ENCODE results near the gene PP2D1.
"Not testable (repeated sequence)": the region's sequence is repeated elsewhere in the genome, so short reads cannot be mapped to it uniquely, and the experiment has no call there.

The PP2D1 gene

DNA sequence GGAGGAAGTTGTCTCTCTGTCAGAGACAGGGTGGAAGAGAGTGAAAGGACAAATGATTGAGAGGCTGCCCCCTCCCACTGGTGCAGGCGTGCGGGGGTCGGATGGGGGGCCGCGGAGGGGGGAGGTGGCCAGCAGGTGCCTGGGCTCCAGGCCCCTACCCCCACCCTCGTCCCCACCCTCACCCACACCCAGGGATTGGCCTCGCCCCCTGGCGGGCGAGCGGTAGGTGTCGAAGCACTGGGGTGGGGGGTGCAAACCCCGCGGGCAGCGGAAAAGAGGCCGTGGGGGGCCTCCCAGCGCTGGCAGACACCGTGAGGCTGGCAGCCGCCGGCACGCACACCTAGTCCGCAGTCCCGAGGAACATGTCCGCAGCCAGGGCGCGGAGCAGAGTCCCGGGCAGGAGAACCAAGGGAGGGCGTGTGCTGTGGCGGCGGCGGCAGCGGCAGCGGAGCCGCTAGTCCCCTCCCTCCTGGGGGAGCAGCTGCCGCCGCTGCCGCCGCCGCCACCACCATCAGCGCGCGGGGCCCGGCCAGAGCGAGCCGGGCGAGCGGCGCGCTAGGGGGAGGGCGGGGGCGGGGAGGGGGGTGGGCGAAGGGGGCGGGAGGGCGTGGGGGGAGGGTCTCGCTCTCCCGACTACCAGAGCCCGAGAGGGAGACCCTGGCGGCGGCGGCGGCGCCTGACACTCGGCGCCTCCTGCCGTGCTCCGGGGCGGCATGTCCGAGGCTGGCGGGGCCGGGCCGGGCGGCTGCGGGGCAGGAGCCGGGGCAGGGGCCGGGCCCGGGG lies 27.9 kb upstream of the PP2D1 start, which contains the start of gene KAT2B:
TSS of gene KAT2B (plus strand) at position 682 of the 783 bp plus-strand sequence. CDS start at position 714, 32 bp downstream.
- DNase-seq, result peak; percentile 78

DNA sequence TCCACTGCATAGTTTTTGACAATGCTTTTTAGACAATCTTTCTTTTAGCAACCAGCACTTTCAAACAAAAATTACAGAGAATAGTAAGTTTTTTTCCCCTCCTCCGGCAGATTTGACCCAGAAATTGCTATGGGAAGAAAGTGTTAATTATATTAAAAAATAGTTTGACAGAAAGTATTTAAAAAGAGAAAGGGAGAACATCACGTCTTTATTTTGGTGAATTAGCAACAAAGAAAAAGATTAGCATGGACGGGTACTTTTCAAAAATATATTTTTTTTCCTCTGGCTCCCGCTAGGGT lies 27.4 kb upstream of the PP2D1 start:
- DNase-seq, result no peak

DNA sequence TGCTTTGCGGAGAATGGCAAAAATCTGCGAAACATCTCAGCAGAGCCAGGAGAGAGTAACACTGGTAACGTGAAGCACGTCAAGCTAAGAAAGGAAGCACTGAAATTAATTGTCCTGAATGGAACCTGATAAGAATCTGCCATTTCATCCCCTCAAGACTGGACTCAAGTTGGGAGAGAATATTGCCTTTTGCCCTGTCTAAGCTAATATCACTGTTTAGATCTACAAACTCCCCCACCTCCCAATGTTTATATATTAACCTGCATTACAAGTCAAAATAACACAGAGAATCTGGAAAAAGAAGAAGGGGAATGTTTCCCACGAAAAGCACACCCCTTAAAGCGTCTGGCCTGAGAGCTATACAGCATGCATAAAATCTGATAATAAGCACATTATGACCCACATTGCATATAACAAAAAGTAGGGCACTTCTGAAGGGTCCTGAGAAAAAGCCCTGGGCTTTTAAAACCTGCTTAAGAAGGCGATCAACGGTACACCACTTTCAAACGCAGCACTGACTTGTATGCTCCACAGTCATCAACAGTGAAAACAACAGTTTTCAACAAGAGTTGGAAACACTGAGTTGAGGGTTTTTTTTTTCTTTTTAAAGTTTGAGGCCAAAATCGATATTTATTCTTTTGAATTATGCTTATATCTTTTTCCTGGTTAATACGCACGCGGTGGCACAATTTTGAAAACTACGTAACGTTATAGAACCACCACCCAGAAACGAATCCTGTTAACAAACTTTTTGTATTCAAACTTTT lies 26.8 kb upstream of the PP2D1 start:
- no peak for DNase-seq

DNA sequence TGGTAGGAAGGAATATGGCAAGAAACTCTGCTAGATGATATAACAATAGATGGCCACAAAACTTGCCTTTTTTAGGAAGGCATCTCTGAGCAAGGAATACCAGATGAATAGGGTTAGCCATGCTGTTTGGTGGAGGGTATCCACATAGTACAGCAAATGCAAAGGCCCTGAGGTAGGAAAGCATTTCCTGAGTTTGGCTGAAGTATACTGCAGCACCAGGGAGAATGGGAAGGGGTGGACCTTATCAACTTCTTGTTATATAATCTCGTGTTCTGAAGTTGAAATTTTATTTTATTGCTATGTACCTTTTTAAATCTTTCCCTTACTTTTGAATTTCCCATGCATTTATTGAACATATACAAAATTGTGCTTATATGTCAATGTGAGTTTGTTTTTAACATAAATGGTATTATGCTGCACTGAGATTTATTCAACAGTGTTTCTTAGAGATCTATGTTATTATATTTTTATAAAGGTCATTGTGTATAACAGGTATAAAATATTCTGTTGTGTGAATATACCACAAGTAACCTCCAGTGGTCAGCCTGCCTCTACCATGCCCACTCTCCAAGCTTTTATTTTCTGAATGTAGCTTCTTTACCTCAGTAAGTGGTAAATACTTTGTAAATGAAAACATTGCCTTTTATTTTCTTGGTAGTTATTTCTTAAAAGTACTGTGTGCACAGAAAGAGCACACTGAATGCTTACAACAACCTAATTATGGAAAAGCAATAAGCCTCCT lies 25.4 kb upstream of the PP2D1 start:
- no peak for DNase-seq

DNA sequence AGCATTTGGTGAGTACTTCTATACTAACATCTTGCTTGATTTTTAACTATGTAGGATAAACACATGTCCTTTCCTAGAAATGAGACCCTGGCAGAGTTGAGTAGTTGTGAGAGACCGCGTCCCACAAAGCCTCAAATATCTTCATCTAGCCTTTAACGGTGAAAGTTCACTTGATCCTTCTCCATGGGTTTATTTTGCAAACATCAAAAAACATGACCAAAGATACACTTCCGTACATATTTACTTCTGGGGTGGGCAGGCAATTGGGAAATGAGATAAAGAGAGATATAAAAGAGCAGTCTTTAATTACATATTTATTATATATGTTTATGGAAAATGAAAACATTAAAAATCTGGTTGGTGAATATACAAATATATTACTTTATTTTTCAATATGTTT lies 23.0 kb upstream of the PP2D1 start:
- no peak for DNase-seq

DNA sequence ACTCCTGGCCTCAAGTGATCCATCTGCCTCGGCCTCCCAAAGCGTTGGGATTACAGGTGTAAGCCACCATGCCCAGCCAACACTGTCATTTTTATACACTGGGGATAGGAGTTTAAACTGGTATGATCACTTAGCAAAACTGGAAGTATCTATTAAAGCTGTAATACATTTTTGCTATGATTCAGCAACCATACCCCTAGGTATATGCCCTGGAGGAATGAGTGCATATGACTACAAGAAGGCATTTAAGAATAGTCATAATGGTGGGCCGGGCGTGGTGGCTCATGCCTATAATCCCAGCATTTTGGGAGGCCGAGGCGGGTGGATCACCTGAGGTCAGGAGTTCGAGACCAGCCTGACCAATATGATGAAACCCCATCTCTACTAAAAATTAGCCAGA lies 19.9 kb upstream of the PP2D1 start:
- not testable (repeated sequence) for DNase-seq

DNA sequence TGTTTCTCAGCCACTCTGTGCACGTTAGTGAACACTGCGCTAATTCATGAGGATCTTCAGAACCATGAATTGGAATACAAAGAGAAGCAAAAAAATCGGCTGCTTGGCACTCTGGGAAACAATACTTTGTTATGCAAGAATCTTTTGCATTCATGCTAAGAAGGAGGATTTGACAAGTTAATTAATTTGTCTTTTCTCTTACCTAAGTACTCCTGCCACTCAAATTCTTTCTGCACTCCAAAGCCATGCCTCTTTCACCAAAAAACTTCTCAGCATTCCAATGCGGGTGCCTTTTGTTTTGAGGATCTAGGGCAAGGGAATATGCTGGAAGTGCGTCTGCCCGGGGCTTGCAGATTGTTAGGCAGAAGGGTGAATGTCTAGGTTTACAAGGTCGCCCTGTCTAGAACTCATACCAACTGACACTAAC lies 16.9 kb upstream of the PP2D1 start:
- DNase-seq, result no peak

DNA sequence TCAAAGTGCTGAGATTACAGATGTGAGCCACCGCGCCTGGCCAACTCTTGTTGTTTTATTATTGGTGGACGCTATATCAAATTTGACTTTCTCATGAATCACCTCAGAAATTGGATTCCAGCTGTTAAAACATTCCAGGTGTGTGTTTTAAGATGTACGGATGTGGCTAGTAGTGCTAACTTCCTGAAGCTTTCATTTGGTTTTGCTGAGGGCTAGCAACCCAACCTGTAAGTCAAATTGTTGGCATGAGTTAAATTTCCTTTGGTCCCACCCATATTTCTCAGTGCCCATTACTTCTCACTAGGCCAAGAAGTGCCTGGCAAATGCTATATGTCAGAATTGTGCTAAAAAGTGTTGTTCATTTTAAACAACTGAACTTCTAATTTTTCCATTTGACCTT lies 15.1 kb upstream of the PP2D1 start:
- no peak for DNase-seq

DNA sequence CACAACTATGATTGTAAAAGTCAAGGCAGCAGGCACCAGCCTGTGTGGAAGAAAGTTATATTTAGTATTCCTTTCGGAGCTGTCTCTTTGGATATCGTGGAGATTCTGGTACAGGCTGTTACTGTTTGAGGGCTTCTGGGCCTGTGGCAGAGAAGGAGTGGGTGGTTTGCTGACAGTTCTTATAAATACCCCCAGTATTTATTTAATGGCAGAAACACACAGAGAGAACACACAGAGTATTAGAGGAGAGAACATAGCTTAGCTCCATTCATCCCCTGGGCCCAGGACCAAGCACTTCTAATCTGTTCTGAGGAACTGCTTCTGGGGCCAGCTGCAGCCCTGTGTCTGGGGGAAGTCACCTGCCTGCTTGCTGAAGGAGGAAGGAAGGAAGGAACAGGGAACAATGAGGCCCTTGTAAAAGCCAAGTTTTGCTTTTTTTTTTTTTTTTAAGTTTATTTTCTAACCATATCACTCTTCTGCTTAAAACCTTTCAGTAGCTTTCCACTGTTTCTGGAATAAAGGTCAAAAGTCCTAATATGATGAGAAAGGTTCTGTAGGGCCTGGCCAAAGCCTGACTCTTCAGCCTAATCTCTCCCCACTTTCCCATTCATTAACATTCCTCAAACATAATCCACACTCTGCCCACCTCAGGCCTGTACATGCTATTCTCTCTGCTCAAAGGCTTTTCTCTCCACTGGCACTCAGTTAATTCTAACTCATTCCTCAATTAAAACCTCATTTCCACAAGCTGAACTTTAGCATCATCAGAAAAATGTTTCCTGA lies 11.8 kb upstream of the PP2D1 start:
- DNase-seq, result no peak

DNA sequence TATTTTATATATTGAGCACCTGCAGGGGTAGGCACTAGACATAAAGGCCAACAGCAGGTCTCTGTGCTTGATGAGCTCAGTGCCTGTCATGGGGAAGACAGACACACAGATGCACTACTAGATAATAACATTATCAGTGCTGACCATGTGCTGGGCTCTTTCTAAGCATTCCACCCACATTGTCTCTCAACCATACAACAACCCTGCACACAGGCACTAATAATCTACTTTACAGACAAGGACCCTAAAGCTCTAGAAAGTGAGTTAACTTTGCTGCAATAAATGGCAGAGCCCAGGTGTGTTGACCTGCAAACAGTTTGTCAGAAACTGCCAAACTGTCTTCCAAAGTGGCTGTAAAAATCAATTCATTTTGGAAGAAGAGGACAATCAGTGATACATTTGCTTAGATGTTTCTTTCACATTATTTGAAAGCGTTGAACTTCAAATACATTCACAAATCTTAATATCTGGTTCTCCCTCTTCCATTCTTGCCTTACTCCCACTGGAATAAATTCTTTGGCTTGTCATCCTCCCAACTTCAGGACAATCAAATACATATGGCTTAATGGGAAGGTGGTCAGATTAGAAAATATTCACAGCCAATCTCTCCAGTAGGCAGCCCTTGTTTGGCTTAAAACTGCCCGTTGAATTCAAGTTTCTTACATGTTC lies 11.0 kb upstream of the PP2D1 start:
- DNase-seq, result no peak

DNA sequence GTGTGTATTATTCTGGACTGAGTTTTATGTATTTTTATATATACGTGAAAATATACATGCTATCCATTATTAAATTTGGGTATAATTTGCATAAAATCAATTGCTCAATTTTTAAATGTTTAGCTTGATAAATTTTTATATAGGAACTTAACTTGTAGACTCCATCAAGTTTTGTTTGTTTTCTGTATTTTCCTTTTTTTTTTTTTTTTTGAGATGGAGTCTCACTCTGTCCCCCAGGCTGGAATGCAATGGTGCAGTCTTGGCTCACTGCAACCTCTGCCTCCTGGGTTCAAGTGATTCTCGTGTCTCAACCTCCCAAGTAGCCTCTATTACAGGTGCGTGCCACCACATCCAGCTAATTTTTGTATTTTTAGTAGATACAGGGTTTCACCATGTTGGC lies 4.0 kb upstream of the PP2D1 start:
- not testable (repeated sequence) for DNase-seq

DNA sequence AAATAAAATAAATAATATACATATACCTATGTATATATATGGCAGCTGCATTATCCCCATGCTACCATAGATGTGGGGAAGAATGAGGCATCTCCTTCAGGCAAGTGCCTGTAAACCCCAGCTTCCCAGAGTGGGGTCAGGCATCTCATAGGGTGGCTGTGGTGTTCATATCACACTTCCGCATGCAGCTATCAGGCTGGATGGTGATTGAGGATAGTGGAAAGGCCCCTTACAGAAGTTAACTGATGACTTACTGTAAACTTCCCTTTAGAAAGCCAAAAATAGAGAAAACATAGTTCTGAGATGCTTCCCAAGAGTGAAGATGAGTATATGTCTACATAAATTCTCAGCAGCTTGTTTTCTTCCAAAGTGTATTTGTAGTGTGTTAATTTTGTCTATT lies 3.5 kb upstream of the PP2D1 start:
- DNase-seq, result no peak

DNA sequence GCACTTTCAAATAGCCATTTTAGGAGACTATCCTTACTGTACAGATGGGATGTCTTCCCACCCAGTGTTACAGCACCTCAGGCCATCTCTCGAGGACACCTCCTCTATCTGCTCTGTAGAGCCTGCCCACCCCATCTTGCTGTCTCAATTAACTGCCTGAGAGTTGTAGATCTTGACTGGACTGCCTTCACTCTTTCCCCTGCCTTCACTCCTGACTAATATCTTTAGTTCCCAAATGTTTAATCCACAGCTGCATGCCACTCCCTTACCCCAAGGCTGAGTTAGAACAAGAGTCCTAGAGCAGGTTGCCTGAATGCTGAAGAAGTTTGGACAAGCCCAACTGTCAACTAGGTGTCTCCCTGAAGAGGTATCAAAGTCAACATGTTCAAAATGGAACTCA lies 1.3 kb upstream of the PP2D1 start:
- DNase-seq, result no peak

DNA sequence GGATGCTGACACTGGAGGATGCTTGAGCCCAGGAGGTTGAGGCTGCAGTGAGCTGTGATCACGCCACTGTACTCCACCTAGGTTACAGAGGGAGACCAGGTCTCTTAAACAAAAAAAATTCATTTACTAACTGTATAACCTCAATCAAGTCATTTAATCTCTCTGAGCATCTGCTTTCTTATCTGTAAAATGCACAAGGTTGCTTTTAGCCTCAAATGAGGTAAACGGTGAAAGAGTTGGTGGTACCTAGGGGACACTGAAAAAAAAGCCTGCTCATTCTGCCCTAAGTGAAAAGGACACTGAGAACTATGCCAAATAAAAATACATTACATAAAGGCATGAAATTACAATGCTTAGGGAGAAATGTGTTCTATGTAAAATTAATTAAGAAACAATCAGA lies 3.4 kb downstream of the PP2D1 start:
- no peak for DNase-seq

DNA sequence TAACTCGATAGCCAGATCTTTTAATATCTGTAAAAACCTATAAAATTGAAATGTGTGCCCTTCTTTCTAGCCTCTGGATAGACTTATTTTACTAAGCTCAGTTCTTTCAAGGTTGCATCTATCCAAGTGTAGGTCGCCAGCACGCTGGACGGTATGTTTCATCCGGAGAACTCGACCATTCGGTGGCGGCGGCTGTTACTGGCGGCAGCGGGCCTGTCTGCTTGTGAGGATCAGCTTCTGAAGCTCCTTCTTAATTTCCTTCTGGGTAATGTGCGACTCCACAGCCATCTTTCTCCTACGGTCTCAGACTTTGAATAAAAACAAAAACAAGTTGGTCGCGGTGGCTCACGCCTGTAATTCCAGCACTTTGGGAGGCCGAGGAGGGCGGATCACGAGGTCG lies 4.1 kb downstream of the PP2D1 start:
- no peak for DNase-seq

DNA sequence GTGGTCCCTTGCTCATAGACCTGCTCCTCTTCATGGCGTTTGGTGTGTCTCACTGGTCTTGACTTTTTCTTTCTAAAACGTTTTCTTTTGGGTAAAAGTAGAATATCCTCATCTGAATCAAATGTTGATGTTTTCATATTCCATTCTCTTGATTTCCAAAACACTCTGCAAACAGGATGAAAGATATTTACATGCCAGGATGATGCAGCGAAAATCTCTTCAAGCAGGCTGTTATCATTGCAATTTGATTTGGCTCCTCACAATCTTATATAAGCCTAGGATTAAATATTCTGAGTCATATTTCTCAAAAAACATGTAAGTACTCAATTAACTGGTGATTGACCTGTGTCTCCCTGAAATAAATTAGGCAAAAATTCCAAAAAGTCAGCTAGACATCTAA lies 10.1 kb downstream of the PP2D1 start:
- no peak for DNase-seq

DNA sequence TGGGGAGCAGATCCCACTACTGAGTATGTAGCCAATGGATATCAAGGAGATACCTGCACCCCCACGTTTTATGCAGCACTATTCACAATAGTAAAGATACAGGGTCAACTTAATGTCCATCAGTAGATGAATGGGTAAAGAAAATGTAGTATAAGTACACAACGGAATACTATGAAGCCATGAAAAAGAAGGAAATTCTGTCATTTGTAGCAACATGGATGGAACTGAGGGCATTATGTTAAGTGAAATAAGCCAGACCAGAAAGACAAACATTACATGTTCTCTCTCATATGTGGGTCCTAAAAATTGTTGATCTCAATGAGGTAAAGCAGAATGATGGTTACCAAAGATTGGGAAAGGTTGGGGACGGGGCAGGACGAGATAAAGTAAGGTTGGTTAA lies 14.6 kb downstream of the PP2D1 start:
- DNase-seq, result no peak

DNA sequence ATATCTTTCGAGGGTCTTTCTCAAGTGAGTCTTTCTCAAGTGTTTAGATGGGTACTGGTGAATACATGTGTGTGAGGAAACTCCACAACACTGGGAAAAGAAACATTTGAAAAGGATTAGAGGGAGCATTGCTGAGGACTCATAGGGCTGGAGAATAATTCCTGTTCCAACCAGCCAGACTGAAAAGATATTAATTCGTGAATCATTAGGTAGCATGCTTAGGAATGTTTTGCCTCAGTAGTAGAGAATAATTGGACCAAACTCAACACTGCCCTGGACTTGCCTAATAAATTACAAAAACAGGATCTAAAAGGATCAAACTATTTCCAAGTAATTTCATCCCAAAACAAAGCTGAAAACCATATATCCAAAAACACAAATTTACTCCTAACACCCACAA lies 17.3 kb downstream of the PP2D1 start:
- no peak for DNase-seq

DNA sequence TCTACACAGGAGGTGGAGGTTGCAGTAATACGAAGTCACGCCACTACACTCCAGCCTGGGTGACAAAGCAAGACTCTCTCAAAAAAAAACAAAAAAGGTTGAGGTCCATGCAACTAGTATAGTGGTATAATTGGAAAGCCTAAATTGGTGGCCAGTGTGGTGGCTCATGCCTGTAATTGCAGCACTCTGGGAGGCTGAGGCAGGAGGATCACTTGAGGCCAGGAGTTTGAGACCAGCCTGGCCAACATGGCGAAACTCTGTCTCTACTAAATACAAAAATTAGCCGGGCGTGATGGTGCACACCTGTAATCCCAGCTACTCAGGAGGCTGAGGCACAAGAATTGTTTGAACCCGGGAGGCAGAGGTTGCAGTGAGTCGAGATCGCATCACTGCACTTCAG lies 23.2 kb downstream of the PP2D1 start:
- not testable (repeated sequence) for DNase-seq

DNA sequence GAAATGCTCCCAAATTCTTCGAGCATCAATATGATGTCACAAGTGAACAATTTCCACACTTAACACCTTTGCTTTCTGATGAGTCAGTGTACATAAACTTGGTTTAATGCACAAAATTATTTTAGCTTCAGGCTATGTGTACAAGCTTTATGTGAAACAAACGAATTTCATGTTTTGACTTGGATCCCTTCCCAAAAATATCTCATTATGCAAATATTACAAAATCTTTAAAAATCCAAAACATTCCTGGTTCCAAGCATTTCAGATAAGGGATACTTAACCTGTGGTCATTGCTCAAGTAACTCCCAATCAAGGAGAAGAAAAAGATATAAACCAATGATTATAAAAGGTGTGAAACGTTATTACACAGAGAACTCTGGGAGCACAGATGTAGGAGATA lies 40.0 kb downstream of the PP2D1 start:
- no peak for DNase-seq

DNA sequence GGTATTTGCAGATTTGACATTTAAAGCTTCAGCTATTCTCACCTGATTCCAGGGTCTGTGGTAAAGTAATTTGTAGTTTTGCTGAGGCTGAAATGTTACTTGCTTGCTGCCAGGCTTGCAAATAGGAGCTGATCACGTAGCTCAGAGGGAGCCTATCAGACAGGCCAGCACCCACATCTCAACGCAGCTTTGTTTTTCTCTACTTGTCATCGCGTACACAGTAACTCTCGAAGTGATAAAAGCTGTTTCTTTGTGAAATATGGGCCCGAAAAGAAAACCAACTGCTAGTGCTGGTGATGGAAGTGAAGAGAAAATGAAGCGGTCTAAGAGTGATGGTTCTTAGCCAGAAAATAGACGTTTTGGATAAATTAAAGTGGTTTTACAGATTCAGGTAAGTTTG lies 41.7 kb downstream of the PP2D1 start:
- no peak for DNase-seq

DNA sequence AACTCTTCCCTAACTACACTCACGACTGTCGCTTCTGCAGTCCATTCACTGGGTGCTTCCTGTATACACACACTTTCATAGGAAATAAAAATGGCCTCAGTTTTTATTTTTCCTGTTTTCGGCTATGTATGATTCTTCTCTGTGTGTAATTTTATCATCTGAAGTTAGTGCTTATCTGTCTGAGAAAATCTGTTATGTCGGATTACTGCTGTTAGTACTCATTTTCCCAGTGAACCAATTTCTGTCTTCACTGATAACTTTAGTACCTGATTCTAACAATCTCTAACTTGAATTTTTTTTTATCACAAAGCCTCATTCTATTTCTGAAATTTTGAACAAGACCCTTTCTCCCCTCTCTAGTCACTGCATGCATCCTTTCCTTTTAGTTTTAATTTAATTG lies 44.3 kb downstream of the PP2D1 start:
- no peak for DNase-seq

DNA sequence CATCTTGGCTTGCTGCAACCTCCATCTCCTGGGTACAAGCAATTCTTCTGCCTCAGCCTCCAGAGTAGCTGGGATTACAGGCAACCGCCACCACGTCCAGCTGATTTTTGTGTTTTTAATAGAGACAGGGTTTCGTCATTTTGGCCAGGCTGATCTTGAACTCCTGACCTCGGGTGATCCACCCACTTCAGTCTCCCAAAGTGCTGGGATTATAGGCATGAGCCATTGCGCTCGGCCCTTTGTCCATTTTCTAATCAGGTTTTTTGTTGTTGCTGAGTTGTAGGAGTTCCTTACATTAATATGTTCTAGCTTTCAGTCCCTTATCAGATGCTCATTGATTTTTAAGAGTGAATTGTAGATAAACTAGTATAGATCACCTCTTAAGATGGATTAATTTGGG lies 44.9 kb downstream of the PP2D1 start:
- no peak for DNase-seq

All from stimulated activated CD4-positive, alpha-beta T cell treated with anti-CD3 and anti-CD28 coated beads, Interleukin-4, amount 100 ng/mL, for 4 hours (primary cell).